SU-DHL-6 (cell line): ENCODE data around the gene GDNF.

Experiments used
- CTCF ChIP-seq: fragments of 200-600 bp; sonication (generic); IDR thresholded peaks from one replicate; pipeline ENCODE4 v1.5.1; 2017; ENCODE audit warnings: antibody characterized with exemption, mild to moderate bottlenecking, low read length, moderate library complexity; ENCODE audit not compliant: insufficient read depth, poor library complexity, severe bottlenecking
- EZH2phosphoT487 ChIP-seq: fragments of 200-600 bp; sonication (generic), shearing (Covaris generic); conservative IDR thresholded peaks from 2 replicates; pipeline ENCODE4 v1.6.1; 2018; ENCODE audit warnings: mild to moderate bottlenecking, antibody characterized with exemption, low read length, moderate library complexity, mixed read lengths

DNA sequence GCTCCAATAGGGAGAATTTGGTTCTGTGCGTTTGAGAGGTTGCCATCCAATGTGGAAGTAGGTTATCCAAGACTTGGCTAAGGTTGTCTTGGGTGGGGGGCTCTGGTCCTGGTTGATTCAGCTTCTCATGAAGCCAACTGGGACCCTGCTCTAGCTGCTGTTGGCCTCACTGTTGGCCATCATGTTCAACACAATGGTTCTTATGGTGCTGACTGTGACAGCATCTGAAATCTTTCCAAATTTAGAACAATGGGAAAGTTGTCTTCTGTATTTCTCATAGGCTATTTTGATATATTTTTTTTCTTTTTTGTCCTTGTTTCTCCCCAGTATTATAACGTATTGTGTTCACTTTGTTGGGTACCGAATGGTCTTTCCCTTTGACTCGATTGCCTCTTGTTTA lies 71.9 kb downstream of the GDNF start:
- no peak for TF ChIP-seq CTCF
- no peak for TF ChIP-seq EZH2phosphoT487
